Fibroblast of skin of right quadriceps (primary cell): ENCODE measurements around the gene CENPF.

Experiments used
- DNase-seq: peaks from one replicate; pipeline ENCODE4 v3.0.0-alpha.2; 2013

Gene CENPF

GRCh38 chr1:214621236-214621635, 18.2 kb downstream of the CENPF start:
- no peak for DNase-seq

- peak; percentile 24 for DNase-seq
Observed at GRCh38 chr1:214623430-214623829, 20.4 kb downstream of the CENPF start.

DNA sequence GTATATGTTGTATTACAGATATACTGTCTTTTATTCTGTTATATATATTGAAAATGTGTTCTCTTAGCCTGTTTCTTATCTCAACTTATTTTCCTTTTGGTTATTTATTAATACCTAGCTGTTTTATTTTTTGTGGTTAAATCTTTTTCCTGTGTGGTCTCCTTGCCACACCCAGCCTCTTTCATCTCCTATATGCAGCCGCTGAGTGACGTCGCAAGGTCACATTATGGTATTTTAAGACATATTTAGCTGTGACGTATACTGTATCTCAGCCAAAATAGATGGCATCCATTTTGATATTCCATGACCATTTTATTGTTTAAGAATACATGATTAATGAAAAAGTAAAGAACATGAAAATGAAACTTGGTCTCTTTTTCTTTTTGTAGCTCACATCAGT, 29.1 kb downstream of the CENPF start:
- no peak for DNase-seq

GRCh38 chr1:214633686-214634085, 30.7 kb downstream of the CENPF start:
- no peak for DNase-seq

GRCh38 chr1:214634267-214634666, 31.3 kb downstream of the CENPF start:
- DNase-seq, result no peak

GRCh38 chr1:214635086-214635485, 32.1 kb downstream of the CENPF start:
- DNase-seq, result no peak

DNA sequence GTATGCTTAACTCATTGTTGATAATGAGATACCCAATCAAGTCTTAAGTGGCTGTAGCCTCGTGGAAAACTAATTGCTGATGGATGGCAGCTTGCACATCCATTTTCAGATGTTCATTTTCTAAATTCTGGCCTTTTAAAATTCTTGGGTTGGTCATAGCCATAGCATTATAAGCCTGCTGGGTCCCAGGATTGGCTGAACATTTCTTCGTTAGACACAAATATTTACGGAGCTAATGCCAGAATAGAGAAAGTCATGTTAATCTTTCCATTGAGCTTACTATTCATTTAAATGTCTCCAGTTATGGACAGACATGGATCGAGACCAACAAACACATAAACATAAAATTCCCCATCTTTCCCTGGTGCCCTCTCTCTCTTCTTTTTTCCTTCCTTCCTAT, 32.5 kb downstream of the CENPF start:
- no peak for DNase-seq

GRCh38 chr1:214636436-214636835, 33.4 kb downstream of the CENPF start:
- no peak for DNase-seq

- no peak for DNase-seq
Observed at GRCh38 chr1:214637125-214637524, 34.1 kb downstream of the CENPF start.

DNA sequence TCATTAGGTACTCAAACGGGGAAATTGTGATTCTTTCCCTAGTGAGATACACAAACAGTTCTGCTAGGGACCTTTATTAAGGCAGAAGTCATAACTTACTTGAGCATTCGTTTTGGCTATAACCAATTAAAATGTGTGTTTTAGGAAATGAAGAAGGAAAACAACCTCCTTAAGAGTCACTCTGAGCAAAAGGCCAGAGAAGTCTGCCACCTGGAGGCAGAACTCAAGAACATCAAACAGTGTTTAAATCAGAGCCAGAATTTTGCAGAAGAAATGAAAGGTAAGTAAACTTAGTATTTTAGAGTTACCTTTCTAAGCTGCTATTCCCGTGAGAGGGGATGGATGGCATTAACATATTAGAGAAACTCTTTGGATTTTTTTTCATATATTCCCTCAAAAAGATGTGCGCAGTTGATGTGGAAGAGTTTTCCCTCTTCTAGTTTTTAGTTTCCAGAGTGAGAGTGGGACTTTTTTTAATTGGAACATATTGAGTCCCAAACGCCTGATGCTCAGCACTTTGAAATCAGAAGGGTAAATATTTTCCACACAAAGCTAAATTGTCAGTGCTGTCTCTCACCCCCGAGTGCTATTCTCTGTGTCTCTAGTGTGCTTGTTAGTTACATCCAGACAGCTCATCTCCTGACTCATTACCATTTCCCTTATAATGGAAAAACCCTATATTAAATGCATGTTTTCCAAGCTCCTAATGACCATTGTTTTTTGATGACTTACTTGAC, 34.9 kb downstream of the CENPF start:
- peak; percentile 56 for DNase-seq

GRCh38 chr1:214638459-214638807, 35.4 kb downstream of the CENPF start:
- DNase-seq, result no peak

DNA sequence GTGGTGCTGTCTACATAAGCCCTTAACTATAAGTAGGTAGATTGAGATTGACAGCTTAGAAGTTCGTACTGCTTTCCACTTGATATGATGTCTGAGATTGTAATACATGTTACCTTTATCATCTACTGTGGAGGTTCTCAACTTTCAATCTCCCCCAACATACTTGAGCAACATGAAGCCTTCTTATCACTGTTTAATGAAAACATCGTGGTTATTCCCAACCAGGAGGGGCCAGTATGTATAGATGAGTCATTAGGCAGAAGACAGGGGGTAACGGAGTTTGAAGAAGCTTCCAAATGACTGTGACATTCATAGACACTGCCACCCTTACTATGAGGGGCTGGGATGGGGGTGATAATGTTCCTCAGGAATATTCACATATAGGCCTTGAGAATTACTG, 36.0 kb downstream of the CENPF start:
- peak; percentile 61 for DNase-seq

DNA sequence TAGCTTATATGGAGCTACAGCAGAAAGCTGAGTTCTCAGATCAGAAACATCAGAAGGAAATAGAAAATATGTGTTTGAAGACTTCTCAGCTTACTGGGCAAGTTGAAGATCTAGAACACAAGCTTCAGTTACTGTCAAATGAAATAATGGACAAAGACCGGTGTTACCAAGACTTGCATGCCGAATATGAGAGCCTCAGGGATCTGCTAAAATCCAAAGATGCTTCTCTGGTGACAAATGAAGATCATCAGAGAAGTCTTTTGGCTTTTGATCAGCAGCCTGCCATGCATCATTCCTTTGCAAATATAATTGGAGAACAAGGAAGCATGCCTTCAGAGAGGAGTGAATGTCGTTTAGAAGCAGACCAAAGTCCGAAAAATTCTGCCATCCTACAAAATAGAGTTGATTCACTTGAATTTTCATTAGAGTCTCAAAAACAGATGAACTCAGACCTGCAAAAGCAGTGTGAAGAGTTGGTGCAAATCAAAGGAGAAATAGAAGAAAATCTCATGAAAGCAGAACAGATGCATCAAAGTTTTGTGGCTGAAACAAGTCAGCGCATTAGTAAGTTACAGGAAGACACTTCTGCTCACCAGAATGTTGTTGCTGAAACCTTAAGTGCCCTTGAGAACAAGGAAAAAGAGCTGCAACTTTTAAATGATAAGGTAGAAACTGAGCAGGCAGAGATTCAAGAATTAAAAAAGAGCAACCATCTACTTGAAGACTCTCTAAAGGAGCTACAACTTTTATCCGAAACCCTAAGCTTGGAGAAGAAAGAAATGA, 37.6 kb downstream of the CENPF start:
- no peak for DNase-seq

DNA sequence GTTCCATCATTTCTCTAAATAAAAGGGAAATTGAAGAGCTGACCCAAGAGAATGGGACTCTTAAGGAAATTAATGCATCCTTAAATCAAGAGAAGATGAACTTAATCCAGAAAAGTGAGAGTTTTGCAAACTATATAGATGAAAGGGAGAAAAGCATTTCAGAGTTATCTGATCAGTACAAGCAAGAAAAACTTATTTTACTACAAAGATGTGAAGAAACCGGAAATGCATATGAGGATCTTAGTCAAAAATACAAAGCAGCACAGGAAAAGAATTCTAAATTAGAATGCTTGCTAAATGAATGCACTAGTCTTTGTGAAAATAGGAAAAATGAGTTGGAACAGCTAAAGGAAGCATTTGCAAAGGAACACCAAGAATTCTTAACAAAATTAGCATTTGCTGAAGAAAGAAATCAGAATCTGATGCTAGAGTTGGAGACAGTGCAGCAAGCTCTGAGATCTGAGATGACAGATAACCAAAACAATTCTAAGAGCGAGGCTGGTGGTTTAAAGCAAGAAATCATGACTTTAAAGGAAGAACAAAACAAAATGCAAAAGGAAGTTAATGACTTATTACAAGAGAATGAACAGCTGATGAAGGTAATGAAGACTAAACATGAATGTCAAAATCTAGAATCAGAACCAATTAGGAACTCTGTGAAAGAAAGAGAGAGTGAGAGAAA, 38.4 kb downstream of the CENPF start:
- DNase-seq, result no peak

DNA sequence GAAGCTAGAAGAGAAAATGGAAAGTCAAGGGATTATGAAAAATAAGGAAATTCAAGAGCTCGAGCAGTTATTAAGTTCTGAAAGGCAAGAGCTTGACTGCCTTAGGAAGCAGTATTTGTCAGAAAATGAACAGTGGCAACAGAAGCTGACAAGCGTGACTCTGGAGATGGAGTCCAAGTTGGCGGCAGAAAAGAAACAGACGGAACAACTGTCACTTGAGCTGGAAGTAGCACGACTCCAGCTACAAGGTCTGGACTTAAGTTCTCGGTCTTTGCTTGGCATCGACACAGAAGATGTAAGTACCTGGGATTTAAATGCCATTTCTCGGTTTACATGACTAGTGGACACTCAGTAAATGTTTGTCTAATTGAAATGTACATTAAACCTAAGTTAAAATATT, 40.0 kb downstream of the CENPF start:
- no peak for DNase-seq

GRCh38 chr1:214645712-214646111, 42.7 kb downstream of the CENPF start:
- DNase-seq, result no peak

- DNase-seq, result no peak
Observed at GRCh38 chr1:214648801-214649200, 45.8 kb downstream of the CENPF start.

DNA sequence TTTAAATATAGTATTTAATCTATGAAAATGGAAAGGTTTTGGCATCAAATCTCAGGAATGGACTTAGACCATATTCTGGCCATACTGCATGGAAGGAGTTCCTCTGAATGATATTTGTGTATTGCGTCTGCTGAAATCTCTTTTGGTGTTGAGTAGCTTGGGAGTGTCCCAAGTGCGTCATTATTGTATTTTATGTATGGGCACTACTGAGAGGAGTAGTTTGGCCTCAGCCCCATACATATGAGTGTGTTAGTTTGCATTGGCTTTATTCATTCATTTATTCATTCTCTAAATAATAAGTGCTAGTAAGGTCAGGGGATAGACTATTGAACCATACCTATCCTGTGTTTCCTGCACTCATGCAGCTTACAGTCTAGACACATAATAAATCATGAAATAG, 46.6 kb downstream of the CENPF start:
- no peak for DNase-seq

DNA sequence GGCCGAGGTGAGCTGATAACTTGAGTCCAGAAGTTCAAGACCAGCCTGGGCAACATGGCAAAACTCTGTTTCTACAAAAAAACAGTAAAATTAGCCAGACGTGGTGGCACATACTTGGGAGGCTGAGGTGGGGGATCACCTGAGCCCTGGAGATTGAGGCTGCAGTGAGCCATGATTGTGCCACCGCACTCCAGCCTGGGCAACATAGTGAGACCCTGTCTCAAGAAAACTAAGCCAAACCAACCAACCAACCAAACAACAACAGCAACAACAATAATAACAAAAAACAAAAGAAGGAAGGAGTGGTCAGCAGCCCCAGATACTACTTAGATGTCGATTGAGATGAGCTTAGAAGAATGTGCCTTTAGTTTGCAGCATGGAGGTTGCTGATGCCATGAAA, 47.7 kb downstream of the CENPF start:
- DNase-seq, result no peak

GRCh38 chr1:214657299-214657698, 54.3 kb downstream of the CENPF start:
- DNase-seq, result no peak

- DNase-seq, result no peak
Observed at GRCh38 chr1:214658175-214658574, 55.2 kb downstream of the CENPF start.

DNA sequence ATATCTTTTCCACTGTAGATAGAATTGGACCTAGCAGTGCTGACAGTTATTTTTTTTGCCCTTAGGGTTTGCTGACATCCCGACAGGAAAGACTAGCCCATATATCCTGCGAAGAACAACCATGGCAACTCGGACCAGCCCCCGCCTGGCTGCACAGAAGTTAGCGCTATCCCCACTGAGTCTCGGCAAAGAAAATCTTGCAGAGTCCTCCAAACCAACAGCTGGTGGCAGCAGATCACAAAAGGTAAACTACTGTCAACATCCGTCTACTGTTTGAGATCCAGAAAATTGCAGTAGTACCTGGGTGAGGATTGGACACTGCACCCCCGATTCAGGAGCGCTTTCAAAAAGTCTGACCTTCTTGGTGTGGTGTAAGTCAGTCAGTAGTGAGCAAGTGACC, 55.8 kb downstream of the CENPF start:
- peak; percentile 54 for DNase-seq

DNA sequence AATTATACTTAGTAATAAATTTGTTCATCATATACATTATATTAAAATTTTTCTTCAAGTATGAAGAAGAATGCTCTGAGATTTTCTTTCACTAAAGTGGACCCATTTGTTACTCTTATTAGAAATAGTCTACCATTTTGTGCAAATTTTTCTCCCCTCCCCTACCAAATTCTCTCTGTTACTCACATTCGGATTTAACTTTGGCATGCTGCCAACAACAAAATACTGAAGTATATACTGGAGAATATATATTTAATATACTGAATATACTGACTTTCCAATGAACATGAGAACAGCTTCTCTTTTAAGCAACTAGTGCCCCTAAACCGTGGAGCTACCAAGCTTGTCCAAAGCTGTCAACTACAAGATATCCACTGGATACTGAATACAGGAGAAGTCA, 57.2 kb downstream of the CENPF start:
- DNase-seq, result no peak

GRCh38 chr1:214660900-214661299, 57.9 kb downstream of the CENPF start:
- peak; percentile 88 for DNase-seq
